ENCODE data around the gene OR2AT4.
"Not testable (repeated sequence)": the region's sequence is repeated elsewhere in the genome, so short reads cannot be mapped to it uniquely, and the experiment has no call there.

OR2AT4 gene

GRCh38 chr11:75052457-75052856, 44.2 kb downstream of the OR2AT4 start:
- H3K4me3 ChIP-seq (replicated peaks; ENCODE audit: low read depth, low read length) = no peak overlapping the region
- TF ChIP-seq CTCF (IDR thresholded peaks at IDR 0.05; ENCODE audit: low read depth, low read length, missing control alignments) = no peak

GRCh38 chr11:75051043-75051442, 45.6 kb downstream of the OR2AT4 start:
- TF ChIP-seq CTCF (IDR thresholded peaks at IDR 0.05; ENCODE audit: low read depth, low read length, missing control alignments) = no peak
- no peak overlapping the region for H3K4me3 ChIP-seq (replicated peaks; ENCODE audit: low read depth, low read length)
- DNase-seq (ENCODE audit: extremely low read depth, low read depth) = no peak

More at GRCh38 chr11:75052457-75052856, 44.2 kb downstream of the OR2AT4 start:
- DNase-seq (ENCODE audit: extremely low read depth, low read depth) = no peak

DNA sequence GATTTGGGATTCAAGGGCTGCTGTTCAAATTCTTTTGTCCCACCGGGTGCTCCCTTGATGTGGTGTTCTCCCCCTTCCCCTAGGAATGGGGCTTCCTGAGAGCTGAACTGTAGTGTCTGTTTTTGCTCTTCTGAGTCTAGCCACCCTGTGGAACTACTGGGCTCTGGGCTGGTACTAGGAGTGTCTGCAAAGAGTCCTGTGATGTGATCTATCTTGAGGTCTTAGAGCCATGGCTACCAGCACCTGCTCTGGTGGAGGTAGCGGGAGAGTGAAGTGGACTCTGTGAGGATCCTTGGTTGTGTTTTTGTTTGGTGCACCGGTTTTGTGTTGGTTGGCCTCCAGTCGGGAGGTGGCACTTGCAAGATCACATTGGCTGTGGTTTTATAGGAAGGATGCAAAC, 46.2 kb downstream of the OR2AT4 start:
- H3K4me3 ChIP-seq (replicated peaks; ENCODE audit: low read depth, low read length) = no peak overlapping the region
- no peak for DNase-seq (ENCODE audit: extremely low read depth, low read depth)
- TF ChIP-seq CTCF (IDR thresholded peaks at IDR 0.05; ENCODE audit: low read depth, low read length, missing control alignments) = no peak

DNA sequence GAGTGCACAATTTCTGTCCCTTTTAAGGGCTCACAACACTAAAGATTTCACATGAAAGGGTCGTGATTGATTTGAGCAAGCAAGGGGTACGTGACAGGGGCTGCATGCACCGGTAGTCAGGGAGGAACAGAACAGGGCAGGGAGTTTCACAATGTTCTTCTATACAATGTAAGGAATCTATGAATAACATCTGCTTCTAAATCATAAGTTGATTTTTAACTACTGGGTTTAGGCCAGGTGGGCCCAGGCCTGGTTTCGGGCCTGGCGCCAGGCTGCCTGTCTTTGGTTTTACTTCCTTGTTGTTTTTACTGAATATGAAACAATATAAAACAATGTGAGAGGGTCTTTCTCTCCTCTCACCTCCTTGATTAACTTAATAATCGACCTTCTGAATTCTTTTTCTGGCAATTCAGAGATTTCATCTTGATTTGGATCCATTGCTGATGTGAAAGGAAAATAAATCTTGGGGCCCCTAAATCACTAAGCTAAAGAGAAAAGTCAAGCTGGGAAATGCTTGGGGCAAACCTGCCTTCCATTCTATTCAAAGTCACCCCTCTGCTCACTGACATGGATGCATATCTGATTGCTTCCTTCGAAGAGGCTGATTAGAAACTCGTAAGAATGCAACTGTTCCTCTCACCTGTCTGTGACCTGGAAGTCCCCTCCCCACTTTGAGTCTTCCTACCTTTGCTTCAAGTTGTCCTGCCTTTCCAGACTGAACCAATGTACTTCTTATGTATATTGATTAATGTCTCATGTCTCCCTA, 47.0 kb downstream of the OR2AT4 start:
- not testable (repeated sequence) for H3K4me3 ChIP-seq (replicated peaks; ENCODE audit: low read depth, low read length); DNase-seq (ENCODE audit: extremely low read depth, low read depth)

DNA sequence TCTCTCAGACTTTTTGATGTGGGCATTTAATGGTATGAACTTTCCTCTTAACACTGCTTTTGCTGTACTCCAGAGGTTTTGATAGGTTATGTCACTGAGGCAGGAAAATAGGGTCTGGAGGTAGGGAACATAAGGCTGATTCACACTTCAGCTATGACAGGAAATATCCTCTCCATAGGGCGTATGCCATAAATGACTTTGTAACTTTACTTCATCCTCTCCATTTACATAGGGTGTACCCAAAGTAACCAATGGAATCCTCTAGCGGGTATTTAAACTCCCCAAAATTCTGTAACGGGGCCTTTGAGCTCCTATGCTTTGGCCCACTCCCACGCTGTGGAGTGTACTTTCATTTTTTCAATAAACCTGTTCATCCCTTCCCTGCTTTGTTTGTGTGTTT, 49.5 kb downstream of the OR2AT4 start:
- DNase-seq (ENCODE audit: extremely low read depth, low read depth) = no peak
- no peak for TF ChIP-seq CTCF (IDR thresholded peaks at IDR 0.05; ENCODE audit: low read depth, low read length, missing control alignments)

DNA sequence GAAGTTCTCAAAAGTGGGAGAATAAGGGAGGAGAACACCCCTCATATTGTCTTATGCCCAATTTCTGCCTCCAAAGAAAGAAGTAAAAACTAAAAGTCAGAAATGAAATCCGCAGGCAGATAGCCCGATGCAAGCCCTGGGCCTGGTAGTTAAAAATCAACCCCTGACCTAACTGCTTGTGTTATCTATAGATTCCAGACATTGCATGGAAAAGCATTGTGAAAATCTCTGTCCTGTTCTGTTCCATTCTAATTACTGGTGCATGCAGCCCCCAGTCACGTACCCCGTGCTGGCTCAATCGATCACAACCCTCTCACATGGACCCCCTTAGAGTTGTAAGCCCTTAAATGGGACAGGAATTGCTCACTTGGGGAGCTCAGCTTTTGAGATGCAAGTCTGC, 50.0 kb downstream of the OR2AT4 start:
- not testable (repeated sequence) for H3K4me3 ChIP-seq (replicated peaks; ENCODE audit: low read depth, low read length); DNase-seq (ENCODE audit: extremely low read depth, low read depth)

More for the DNA sequence above, 49.5 kb downstream of the OR2AT4 start:
- H3K4me3 ChIP-seq (replicated peaks; ENCODE audit: low read depth, low read length) = no peak overlapping the region

DNA sequence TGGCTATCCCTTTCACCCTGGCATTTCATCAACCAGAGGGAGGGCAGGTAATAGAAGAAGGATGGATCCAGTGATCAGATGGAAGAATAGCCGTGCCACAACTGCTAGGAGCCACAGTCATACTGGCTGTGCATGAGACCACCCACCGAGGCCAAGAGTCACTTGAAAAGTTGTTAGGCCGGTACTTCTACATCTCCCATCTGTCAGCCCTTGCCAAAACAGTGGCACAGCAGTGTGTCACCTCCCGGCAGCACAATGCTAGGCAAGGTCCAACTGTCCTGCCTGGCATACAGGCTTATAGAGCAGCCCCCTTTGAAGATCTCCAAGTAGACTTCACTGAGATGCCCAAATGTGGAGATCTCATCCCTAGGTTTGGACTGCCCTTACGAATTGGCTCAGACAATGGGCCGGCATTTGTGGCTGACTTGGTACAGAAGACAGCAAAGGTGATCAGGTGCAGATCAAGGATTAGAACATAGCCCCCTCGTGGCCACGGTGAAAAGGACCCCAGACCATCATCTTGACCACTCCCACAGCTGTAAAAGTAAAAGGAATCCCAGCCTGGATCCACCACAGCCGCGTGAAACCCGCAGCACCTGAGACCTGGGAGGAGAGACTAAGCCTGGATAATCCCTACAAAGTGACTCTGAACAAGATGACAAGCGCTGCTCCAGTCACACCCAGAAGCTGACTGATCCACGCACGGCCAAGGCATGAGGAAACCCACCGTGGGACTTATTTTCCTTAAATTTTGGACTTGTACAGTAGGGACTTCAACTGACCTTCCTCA, 52.1 kb downstream of the OR2AT4 start:
- DNase-seq (ENCODE audit: extremely low read depth, low read depth); H3K4me3 ChIP-seq (replicated peaks; ENCODE audit: low read depth, low read length): not testable (repeated sequence)

DNA sequence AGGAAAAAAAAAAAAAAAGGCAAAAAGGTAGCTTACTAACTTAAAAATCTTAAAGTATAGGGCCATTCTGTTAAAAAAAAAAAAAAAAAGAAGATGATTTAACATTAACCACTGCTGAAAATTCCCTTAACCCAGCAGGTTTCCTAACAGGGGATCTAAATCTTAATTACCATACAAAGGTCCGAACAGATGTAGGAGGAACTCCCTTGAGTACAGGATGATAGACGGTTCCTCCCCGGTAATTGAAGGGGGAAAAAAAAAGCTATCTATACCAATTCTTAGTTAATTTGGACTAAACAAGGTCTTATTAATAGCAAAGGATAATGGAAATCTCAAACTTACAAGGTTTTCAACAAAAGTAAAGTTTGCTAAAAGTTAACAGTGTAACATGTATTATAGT, 54.9 kb downstream of the OR2AT4 start:
- DNase-seq (ENCODE audit: extremely low read depth, low read depth); H3K4me3 ChIP-seq (replicated peaks; ENCODE audit: low read depth, low read length): not testable (repeated sequence)

- DNase-seq (ENCODE audit: extremely low read depth, low read depth) = no peak
- no peak overlapping the region for H3K4me3 ChIP-seq (replicated peaks; ENCODE audit: low read depth, low read length)
- no peak for TF ChIP-seq CTCF (IDR thresholded peaks at IDR 0.05; ENCODE audit: low read depth, low read length, missing control alignments)
These were observed 55.4 kb downstream of the OR2AT4 start for GRCh38 chr11:75041263-75041662.
